Stimulated activated naive CD4-positive, alpha-beta T cell (primary cell): ENCODE data around the gene IRF2BP2.
A peak's percentile ranks its signal among the peaks of the same experiment; 100 is the strongest.
"Not testable (repeated sequence)": the region's sequence is repeated elsewhere in the genome, so short reads cannot be mapped to it uniquely, and the experiment has no call there.

ENCODE experiments used
- DNase-seq, 6 experiments: peaks; one replicate each; lab custom pipeline; 2025; lab: John Stamatoyannopoulos, UW

Gene IRF2BP2

DNA sequence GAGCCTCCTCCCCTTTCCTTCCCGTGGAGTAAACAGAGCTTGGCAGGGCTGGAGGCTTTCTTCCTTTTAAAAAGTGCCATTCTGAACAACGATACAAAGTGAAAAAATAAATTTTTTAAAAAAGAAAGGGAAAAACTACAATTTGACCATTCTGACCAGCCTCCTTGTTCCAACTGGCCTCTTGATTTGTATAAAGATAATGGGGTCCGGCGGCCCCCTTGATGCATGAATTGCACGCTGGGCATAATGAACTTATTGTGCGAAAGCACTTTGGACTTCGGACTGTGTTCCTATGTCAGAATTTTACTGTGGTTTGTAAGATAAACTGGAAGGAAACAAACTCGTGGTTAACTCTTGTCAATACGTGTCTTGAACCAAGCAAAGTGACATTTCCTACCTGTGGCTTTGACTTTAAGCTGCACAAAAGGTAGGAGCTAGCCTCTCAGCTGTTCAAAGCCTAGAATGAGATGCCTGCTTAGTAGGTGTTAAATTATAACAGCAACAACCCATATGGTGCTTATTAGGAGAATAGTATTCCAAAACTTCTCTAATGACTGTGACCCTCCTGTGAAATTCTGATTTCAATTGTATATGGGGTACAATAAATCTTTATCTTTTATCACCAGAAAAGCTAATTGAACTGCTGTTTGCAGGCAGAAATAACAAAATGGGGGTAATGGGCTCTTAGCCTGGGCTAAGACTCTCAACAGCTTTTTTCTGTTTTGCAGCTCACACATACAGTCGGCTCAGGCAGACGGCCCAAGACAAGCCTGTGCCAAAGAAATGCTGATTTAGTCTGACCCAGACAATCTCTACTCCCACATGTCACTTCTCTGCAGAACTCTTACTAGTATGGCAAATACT lies 9.3 kb downstream of the IRF2BP2 start:
- DNase-seq = peak in 3 of 6 experiments; percentile 57 to 69 (median 65)

- peak; percentile 53 to 74 (median 67) for DNase-seq
These were observed 10.2 kb downstream of the IRF2BP2 start for GRCh38 chr1:234599617-234600417.

GRCh38 chr1:234598974-234599616 lies 10.9 kb downstream of the IRF2BP2 start:
- DNase-seq = no peak

DNA sequence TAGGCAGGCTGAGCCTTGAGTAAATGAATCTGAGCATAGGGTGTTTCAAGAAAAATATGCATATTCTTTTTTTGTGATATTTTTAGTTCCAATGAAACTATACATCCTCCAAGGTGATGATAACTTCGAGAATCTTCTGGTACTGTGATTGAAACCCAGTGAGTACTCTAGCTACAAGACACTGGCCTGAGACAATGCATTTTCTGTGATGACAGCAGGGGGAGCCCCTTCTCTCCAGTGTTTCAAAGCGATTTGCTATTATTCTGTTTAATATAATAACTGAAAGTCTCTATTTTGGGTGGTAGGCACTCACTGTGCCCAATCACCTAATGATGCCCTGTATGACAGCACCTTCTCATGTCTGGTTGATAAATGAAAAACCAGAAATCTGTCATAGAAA lies 12.1 kb downstream of the IRF2BP2 start:
- DNase-seq = peak in 5 of 6 experiments; percentile 26 to 61 (median 45)

- DNase-seq = no peak
These were observed 14.1 kb downstream of the IRF2BP2 start for GRCh38 chr1:234595899-234596298.

- DNase-seq = not testable (repeated sequence)
These were observed 15.4 kb downstream of the IRF2BP2 start for GRCh38 chr1:234594575-234594974.

DNA sequence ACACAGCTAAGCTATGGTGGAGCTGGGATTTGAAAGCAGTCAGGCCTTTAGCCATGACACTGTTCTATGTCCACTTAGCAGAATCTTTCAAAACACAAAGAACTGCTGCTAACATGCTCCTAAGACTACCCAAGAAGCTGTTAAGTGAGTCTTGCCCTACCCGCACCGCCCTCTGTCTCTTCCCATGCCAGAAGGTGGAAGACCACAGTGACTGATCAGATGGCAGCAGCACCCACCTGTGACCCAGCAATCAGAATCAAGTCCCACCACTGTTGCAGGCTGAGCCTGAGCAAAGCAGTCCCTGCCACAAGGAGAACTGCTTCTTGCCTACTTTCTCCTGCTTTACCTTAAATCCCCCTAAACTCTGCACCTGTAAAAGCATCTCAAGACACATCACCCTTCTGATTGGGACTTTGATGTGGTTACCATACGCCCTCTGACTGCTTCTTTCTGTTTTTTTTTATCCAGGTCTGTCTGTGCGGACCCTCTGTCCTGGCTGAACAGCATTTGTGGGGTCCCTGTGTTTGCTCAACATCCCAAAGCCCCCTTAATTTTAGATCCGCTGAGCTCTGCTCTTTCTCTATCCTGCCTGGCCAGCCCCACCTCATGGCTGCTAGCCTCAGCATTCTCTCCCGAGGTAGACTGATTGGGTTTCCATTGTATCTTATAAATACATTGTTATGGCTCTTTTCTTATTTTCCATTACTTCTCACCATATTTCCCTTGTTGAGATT lies 16.0 kb downstream of the IRF2BP2 start:
- DNase-seq = no peak

GRCh38 chr1:234593109-234593508 lies 16.9 kb downstream of the IRF2BP2 start:
- no peak for DNase-seq

DNA sequence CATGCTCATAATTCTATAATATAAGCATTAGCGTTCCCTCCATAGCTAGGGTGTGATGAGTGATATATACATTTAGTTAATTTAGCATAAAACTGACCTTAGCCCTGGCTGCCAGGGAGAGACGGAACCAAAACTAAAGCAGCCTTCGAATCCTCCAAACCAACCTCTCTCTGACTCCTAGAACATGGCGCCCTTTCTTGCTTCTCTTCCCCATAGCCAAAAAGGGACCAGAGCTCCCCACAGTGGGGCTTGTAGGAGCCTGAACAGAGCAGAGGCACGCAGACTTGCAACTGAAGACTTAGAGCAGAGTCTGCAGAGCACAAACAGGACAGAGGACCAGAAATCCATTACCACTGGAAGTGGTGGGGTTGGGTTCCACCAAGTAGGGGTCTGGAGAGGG lies 17.7 kb downstream of the IRF2BP2 start:
- no peak for DNase-seq

GRCh38 chr1:234591131-234591530 lies 18.8 kb downstream of the IRF2BP2 start:
- DNase-seq = no peak

- no peak for DNase-seq
These were observed 19.9 kb downstream of the IRF2BP2 start for GRCh38 chr1:234589854-234590620.

- no peak for DNase-seq
These were observed 20.7 kb downstream of the IRF2BP2 start for GRCh38 chr1:234589064-234589800.

DNA sequence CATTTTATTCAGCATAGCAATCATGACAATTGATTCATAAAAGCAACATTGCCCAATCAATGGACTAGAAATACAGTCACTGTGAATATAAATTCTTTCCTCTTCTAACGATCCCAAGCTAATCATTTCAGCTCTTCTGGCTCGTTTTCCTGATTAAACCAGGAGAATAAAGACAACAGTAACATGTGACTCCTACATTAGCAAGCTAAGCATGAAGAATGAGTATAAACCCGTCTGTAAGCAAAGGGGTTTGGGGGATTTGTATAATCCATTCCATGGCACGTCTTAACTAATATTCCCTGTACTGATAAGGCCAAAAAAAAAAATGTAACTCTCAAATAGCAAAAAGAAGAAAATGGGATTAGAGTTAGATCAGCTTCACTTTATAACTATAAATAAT lies 21.6 kb downstream of the IRF2BP2 start:
- DNase-seq = no peak

GRCh38 chr1:234586892-234587485 lies 23.0 kb downstream of the IRF2BP2 start:
- no peak for DNase-seq

DNA sequence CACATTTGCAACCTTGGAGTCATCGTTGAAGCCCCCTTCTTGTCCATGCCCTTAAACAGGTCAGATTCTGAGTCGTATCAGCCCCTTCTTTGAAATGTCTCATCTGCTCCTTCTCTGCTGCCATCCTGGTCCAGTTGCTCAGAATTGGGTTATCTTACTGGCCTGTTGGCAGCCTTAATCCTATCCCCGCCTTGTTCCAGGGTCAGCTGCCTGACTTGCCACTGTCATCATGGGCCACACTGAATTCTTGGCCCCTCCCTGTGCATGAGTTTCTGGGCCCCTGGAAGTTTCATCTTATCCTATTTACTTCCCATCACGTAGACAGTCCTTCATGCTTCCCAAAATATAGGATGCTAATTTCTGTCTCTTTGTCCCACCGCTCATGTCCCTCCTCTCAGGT lies 23.7 kb downstream of the IRF2BP2 start:
- no peak for DNase-seq

GRCh38 chr1:234585330-234586055 lies 24.5 kb downstream of the IRF2BP2 start:
- DNase-seq = no peak

DNA sequence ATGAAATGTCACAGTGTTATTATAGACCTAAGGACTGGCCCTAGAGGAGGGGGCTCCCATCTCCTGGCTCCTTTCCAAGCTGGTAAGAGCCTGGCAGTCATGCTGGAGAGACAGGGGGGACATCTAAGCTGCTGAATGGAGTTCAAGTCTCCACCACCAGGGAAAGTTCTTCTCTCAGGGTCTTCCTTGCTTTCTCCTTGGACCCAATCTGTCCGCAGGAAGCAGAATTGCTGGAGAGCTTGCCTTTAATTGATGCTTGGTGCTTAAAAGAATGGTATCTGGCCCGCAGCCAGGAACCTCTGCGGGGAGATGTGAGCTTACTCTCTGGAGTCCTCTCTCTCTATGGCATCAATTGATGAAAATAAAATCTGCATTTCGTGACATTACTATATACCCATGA lies 25.1 kb downstream of the IRF2BP2 start:
- no peak for DNase-seq

- no peak for DNase-seq
These were observed 25.6 kb downstream of the IRF2BP2 start for GRCh38 chr1:234584420-234584805.

DNA sequence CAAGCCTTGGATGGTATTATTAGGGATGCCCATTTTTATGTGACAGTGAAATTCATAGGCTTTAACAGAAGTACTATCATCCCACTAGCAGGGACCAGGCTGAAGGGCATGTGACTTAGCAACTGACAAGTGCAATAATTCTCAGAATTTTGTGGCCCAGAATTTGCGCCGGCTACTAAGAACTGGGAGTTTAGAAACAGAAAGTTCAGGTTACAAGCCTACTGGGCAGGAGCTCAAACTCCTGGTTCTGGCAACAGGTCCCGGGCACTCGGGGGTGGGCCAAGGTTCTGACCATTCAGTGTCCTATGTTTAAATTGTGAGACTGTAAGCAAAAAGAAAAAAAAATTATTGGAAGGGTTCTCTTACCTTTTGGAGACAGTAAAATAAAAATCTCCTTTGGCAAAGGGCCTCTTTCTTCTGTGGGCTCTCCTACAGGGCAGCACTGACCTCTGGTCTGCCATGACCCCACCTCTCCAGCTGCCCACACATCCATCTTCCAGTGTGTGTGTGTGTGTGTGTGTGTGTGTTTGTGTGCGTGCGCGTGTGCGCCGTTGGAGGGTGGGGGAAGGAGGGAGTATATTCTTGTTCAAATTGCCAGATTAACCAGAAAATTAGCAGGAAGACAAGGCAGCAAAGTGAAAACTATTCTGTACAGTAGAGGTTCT lies 26.1 kb downstream of the IRF2BP2 start:
- DNase-seq = no peak
